Lower leg skin (tissue), 4 donors: ENCODE measurements around the gene SEMA3B. TPM values are rescaled to one million over a fixed set of nuclear protein-coding genes. Genes with fewer than 3 reads are reported as not detected.
"Not testable (repeated sequence)": the region's sequence is repeated elsewhere in the genome, so short reads cannot be mapped to it uniquely, and the experiment has no call there.

Experiments
- DNase-seq, 2 donors: peaks; one replicate each; pipeline ENCODE4 v3.0.0-alpha.2; 2019; ENCODE audit warnings: low spot score in 2 of 2
- H3K4me3 ChIP-seq: fragments of 200-600 bp; sonication (generic); 2 replicates; pipeline ENCODE4 v1.5.1; 2017; ENCODE audit warnings: mild to moderate bottlenecking, low read depth; ENCODE audit not compliant: poor library complexity, severe bottlenecking
- POLR2A ChIP-seq, 2 donors: fragments of 450-650 bp; IDR thresholded peaks; one replicate each; pipeline ENCODE4 v1.6.1; 2016 to 2017; ENCODE audit warnings: antibody characterized with exemption in 2 of 2, mild to moderate bottlenecking in 1 of 2, moderate library complexity in 1 of 2
- WGBS, 2 donors: methylation state at CpG; one replicate each; pipeline ENCODE4 v1.1.5; 2018; 5-methylcytosine and 5-hydroxymethylcytosine counted together
- intact Hi-C: fragments of 100-400 bp; cut with DNase I; formaldehyde crosslinking; loops from one replicate; pipeline ENCODE4 v1.15.0; 2023; ENCODE audit warnings: low total_unique reads
- total RNA-seq, 4 donors: library from RNA; depleted of rRNA; stranded (reverse); fragments of >200 nt; gene quantifications; one replicate each; pipeline ENCODE4 v1.1.0, GENCODE V29; 2016
- TF ChIP-seq, protein P1 (sequence below), 3 donors: fragments of 450-650 bp; IDR thresholded peaks; one replicate each; pipeline ENCODE4 v1.5.1; 2016; ENCODE audit warnings: antibody characterized with exemption in 3 of 3, mild to moderate bottlenecking in 3 of 3, moderate library complexity in 2 of 3

The SEMA3B gene
- total RNA-seq, 4 donors from 2014 or later: 1.1 to 7.2 (median 3.3) TPM

DNA sequence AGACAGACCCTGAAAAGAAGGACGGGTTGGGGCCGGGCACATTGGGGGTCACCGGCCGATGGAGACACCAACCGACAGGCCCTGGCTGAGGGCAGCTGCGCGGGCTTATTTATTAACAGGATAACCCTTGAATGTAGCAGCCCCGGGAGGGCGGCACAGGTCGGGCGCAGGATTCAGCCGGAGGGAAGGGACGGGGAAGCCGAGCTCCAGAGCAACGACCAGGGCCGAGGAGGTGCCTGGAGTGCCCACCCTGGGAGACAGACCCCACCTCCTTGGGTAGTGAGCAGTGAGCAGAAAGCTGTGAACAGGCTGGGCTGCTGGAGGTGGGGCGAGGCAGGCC lies 7.8 kb downstream of the SEMA3B start:
- no peak overlapping the region for H3K4me3 ChIP-seq
- no peak for DNase-seq
- intact Hi-C loops: loop anchor here (10.0 kb wide), 1 partner anchor 152 kb away; no protein-coding TSS in a partner anchor
- TF ChIP-seq, protein P1, sequence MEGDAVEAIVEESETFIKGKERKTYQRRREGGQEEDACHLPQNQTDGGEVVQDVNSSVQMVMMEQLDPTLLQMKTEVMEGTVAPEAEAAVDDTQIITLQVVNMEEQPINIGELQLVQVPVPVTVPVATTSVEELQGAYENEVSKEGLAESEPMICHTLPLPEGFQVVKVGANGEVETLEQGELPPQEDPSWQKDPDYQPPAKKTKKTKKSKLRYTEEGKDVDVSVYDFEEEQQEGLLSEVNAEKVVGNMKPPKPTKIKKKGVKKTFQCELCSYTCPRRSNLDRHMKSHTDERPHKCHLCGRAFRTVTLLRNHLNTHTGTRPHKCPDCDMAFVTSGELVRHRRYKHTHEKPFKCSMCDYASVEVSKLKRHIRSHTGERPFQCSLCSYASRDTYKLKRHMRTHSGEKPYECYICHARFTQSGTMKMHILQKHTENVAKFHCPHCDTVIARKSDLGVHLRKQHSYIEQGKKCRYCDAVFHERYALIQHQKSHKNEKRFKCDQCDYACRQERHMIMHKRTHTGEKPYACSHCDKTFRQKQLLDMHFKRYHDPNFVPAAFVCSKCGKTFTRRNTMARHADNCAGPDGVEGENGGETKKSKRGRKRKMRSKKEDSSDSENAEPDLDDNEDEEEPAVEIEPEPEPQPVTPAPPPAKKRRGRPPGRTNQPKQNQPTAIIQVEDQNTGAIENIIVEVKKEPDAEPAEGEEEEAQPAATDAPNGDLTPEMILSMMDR (IDR thresholded peaks at IDR 0.05): no peak
- no peak for TF ChIP-seq POLR2A (IDR thresholded peaks at IDR 0.05)
- WGBS, 2 donors: 85 to 87% methylated on average over 17 of the region's 17 CpGs

DNA sequence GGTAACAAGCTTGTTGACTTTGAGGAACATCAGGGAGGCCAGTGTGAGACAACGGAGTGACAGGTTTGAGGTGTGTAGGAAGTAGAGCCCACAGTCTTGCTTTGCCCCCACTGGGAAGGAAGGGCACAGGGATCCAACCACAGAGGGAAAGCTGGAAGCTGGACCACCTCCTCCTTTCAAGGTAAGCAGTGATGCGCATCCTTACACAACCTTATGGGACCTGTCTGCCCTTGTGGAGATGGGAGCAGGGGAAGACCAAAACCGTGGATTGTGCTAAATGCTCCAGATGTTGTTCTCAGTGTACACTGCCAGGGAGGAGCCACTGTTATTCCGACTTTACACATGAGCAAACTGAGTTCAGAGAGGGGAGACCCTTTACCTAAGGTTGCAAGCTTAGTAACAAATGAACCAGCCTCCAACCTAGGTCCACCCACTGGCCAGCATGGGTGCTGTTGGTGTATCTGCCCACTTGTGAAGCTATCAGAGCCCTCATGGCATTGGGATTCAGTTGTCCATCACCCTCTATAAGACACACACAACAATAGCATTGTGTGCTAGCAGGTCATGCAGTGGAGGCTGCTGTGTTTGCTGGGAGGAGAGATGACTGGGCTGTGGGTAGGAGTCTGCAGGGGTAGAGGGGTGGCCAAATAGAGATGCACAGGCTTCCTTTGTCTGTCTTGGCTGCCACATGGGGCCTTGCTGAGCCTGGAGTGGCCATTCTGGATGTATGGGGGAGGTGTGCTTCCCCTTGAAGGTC lies 9.4 kb downstream of the SEMA3B start:
- TF ChIP-seq, protein P1 (IDR thresholded peaks at IDR 0.05): no peak
- TF ChIP-seq POLR2A (IDR thresholded peaks at IDR 0.05): no peak
- DNase-seq: no peak
- WGBS, 2 donors: 73 to 88% methylated on average over 4 of the region's 4 CpGs
- H3K4me3 ChIP-seq: no peak overlapping the region
- intact Hi-C loops: loop anchor here (10.0 kb wide), 1 partner anchor 154 kb away; no protein-coding TSS in a partner anchor

DNA sequence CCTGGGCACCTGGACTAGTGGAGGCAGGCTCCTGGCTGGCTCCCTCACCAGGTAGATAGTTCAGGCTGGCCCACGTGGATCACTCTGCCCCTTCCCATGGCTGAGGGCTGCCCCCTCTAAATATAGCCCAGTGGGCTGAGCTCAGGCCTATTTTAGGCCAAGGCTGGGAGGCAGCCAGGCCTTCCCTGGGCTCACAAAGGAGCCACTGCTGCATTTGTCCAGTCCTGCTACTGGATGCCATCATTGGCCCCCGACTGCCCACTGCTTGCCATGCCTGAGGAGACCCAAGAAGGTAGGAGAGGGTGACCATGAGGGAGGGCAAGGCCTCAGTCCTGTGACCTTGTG lies 9.9 kb downstream of the SEMA3B start, which contains the start of gene LSMEM2:
Gene LSMEM2 (plus strand): TSS at position 208 of the 345 bp plus-strand sequence. CDS start 27 bp downstream, at position 235.
- WGBS, 2 donors: 53 to 69% methylated on average over 2 of the region's 2 CpGs
- TF ChIP-seq POLR2A (IDR thresholded peaks at IDR 0.05): no peak
- TF ChIP-seq, protein P1 (IDR thresholded peaks at IDR 0.05): no peak
- DNase-seq: no peak
- no peak within 1 kb of the TSS for H3K4me3 ChIP-seq
- intact Hi-C loops: loop anchor here (10.0 kb wide), 1 partner anchor 154 kb away; no protein-coding TSS in a partner anchor

DNA sequence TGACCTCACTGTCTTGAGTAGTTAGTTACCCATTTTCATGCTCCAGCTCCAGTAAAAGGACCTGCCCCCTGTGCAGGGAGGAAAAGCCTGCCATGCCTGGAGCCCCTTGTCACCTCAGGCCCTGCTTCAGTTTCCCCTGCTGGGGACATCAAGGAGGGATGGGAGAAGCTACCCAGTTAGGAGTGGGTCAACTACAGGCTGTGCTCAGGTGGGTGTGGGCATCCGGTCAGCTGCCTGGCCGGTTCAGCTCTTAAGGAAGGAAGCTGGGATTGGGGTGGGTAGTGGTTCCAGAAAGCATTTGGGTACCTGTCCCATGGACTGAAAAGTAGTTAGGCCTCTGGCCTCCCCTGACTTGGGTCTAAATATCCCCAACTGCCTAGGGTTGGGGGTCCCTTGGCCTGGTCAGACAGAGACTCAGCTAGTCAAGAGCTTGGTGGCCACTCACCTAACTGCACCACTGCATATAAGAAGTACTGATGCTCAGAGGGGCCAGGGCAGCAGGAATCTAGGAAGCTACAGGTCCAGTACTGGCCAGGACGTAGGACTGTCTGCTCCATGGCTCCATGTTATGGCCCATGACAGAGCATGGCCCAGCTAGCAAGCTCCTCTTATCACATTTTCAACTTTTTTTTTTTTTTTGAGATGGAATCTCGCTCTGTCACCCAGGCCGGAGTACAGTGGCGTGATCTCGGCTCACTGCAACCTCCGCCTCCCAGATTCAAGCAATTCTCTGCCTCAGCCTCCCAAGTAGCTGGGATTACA lies 10.5 kb downstream of the SEMA3B start:
- no peak for DNase-seq
- TF ChIP-seq, protein P1 (IDR thresholded peaks at IDR 0.05): no peak
- no peak for TF ChIP-seq POLR2A (IDR thresholded peaks at IDR 0.05)
- WGBS, 2 donors: 88 to 91% methylated on average over 8 of the region's 8 CpGs
- no peak overlapping the region for H3K4me3 ChIP-seq
- intact Hi-C loops: loop anchor here (10.0 kb wide), 1 partner anchor 155 kb away; no protein-coding TSS in a partner anchor

DNA sequence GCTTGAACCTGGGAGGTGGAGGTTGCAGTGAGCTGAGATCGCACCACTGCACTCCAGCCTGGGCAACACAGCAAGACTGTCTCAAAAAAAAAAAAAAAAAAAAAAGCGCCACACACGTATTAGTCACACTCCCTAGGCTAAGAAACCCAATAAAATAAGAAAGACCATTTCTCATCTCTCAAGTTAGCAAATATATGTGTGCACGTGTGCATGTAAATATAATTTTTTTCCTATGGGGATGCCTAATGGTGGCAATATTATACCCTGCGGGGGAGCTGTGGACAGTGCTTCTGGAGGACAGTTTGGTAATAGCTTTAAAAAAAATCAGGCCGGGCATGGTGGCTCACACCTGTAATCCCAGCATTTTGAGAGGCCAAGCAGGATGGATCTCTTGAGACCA lies 15.2 kb downstream of the SEMA3B start:
- DNase-seq, H3K4me3 ChIP-seq, intact Hi-C loops: not testable (repeated sequence)
- WGBS, 2 donors: 79 to 80% methylated on average over 6 of the region's 6 CpGs
